Adrenal gland (tissue), 12 donors: Measurements from ENCODE around the gene WNT3A. TPM values are rescaled to one million over a fixed set of nuclear protein-coding genes. Genes with fewer than 3 reads are reported as not detected.

Experiments used
- DNase-seq, 7 donors: peaks; one replicate each; pipeline ENCODE4 v3.0.0-alpha.2; 2019 to 2020
- H3K27ac ChIP-seq, 5 donors: fragments of 200-600 bp; sonication (generic) in 4 of 5; 1 replicate in 3 of 5; 2 replicates in 2 of 5; pipeline versions ENCODE4 v1.5.1 to v1.8.0; 2016 to 2020; ENCODE audit warnings: mild to moderate bottlenecking in 1 of 5
- H3K27me3 ChIP-seq: fragments of 200-600 bp; 2 replicates; pipeline ENCODE4 v1.8.0; 2021
- H3K36me3 ChIP-seq, 2 donors: fragments of 200-600 bp; replicated peaks in 1 of 2; 1 replicate in 1 of 2; 2 replicates in 1 of 2; pipeline versions ENCODE4 v1.5.1 to v1.8.0; 2018 to 2022
- H3K4me1 ChIP-seq, 2 donors: fragments of 200-600 bp; replicated peaks in 1 of 2; 1 replicate in 1 of 2; 2 replicates in 1 of 2; pipeline versions ENCODE4 v1.5.1 to v1.8.0; 2018 to 2021
- H3K4me3 ChIP-seq, 4 donors: fragments of 200-600 bp; sonication (generic) in 3 of 4; one replicate each; pipeline ENCODE4 v1.5.1; 2016 to 2018
- H3K9me3 ChIP-seq, 3 donors: fragments of 200-600 bp; sonication (generic) in 1 of 3; replicated peaks in 1 of 3; 1 replicate in 2 of 3; 2 replicates in 1 of 3; pipeline versions ENCODE4 v1.5.1 to v1.8.0; 2016 to 2021
- CTCF ChIP-seq, 6 experiments: fragments of 450-650 bp in 4 of 6; fragments of 200-600 bp in 2 of 6; sonication (generic) in 1 of 6; IDR thresholded peaks; 1 replicate in 5 of 6; 2 replicates in 1 of 6; pipeline versions ENCODE4 v1.5.1 to v1.8.0; 2016 to 2021; ENCODE audit warnings: antibody characterized with exemption in 6 of 6, mild to moderate bottlenecking in 2 of 6, moderate library complexity in 1 of 6
- POLR2A ChIP-seq, 2 donors: fragments of 450-650 bp; IDR thresholded peaks; one replicate each; pipeline ENCODE4 v1.6.1; 2017; ENCODE audit warnings: antibody characterized with exemption in 2 of 2, mild to moderate bottlenecking in 2 of 2, moderate library complexity in 1 of 2
- WGBS, 4 donors: extraction: QIAGEN DNeasy Blood & Tissue Kit in 2 of 4; methylation state at CpG; one replicate each; pipeline versions ENCODE4 v1.1.5 to v1.1.7; 2013 to 2017; 5-methylcytosine and 5-hydroxymethylcytosine counted together
- intact Hi-C, 2 donors: fragments of 100-400 bp; cut with DNase I; formaldehyde crosslinking; loops; one replicate each; pipeline versions ENCODE4 v1.14.1 to v1.15.0; 2022 to 2023
- polyA plus RNA-seq, 3 donors: library from polyadenylated mRNA; stranded (reverse); fragments of 200-250 nt in 2 of 3; fragments of 350-450 nt in 1 of 3; fragmentation: Illumina TruSeq in 1 of 3; extraction: RNeasy Lipid Tissue Mini Kit (QIAGEN cat#74804) in 1 of 3; gene quantifications; one replicate each; pipeline ENCODE4 v1.2.3, GENCODE V29; 2013 to 2014
- total RNA-seq, 9 donors: library from RNA; depleted of rRNA in 4 of 9; stranded (reverse); fragments of >200 nt in 4 of 9; fragments of 120-200 nt in 1 of 9; fragmentation: NEBNext Ultra II Directional in 1 of 9; extraction: Animal tissue kit (Norgen Biotek cat#: 25700) in 1 of 9; gene quantifications; one replicate each; pipeline versions ENCODE4 v1.1.0 to v1.2.4, GENCODE V29; 2013 to 2023
- donor health status: healthy with polysubstance abuse.
- donor health status: Bipolar disorder and iron deficiency.
- donor health status: DM: yes; HTN: yes; CAD: no.
- donor health status: DM: no; HTN: no; CAD: no.
- donor health status: DM: no; HTN: no; CAD: no.
- donor health status: DM: yes; HTN: yes; CAD: no.

Gene WNT3A
- total and polyA plus RNA-seq, 12 donors = not detected

DNA sequence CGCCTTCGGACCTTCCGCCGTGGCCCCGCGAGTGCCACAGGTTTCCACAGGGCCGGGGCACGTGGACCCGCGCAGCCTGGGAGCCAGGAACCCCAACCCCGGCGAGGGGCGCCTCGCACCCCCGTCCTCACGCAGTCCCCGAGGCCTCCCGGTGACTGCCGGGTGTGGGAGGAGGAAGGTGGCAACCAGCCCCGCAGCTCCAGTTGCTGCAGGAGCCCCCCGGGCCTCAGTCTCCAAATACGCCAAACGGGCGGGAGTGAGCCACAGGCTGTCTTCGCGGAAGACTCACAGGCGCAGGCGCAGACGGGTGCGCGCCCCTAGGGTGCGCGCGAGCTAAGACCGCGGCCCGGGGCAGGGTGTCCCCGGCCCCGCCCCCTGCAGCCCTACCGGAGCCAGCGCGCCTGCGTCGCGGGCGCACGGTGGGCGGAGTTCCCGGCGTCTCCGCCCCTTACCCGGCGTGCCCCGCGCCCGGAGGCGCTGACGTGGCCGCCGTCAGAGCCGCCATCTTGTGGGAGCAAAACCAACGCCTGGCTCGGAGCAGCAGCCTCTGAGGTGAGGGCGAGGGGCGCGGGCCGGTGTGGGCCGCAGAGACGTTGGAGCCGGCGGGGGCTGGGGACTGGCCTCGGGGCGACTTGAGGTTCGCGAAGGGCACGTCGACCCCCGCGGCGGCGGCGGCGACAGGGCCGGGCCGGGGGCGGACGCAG is 75.6 kb downstream of the WNT3A start, which contains the start of gene ARF1:
Gene ARF1, plus strand, starts transcription at position 495 of the 704 bp plus-strand sequence. CDS start 14,407 bp downstream, outside the sequence.
- DNase-seq = peak; percentile 92 to 95 (median 92)
- TF ChIP-seq POLR2A (IDR thresholded peaks at IDR 0.05) (peak; percentile 85 to 88), CTCF (IDR thresholded peaks at IDR 0.05) (peak in 2 of 6 experiments; percentile 21 to 39)
- WGBS, 4 donors = 0 to 8% (median 0%) methylated on average over 8 to 87 of the region's 87 CpGs
- Histone ChIP-seq H3K27me3 (no peaks in the 10 kb centered on the region), H3K4me3 (peak within 1 kb of the TSS; percentile 95 to 100 (median 98)), H3K36me3 (no peaks in the 10 kb centered on the region), H3K4me1 (peaks cover 38 to 44% of the 10 kb centered on the region in 2 donors), H3K9me3 (no peaks in the 10 kb centered on the region), H3K27ac (peak within 1 kb of the TSS; percentile 94 to 100 (median 100))
- intact Hi-C loops = loop anchor here in 1 of 2 donors (10.0 kb wide), 1 partner anchor 348 kb away; the partner anchor contains the start of genes JMJD4 and SNAP47

- Histone ChIP-seq H3K27me3 (no peaks in the 10 kb centered on the region), H3K9me3 (no peaks in the 10 kb centered on the region), H3K36me3 (no peaks in the 10 kb centered on the region), H3K27ac (peak overlapping the region; percentile 94 to 100 (median 100)), H3K4me1 (peaks cover 46 to 53% of the 10 kb centered on the region in 2 donors), H3K4me3 (peak overlapping the region; percentile 95 to 100 (median 98))
- TF ChIP-seq POLR2A (IDR thresholded peaks at IDR 0.05) (peak in 1 of 2 donors; percentile 16), CTCF (IDR thresholded peaks at IDR 0.05) (no peak)
- peak; percentile 53 to 78 (median 68) for DNase-seq
- intact Hi-C loops = loop anchor here in 1 of 2 donors (10.0 kb wide), 1 partner anchor 348 kb away; the partner anchor contains the start of genes JMJD4 and SNAP47
- 0 to 2% (median 1%) methylated on average over 23 to 79 of the region's 79 CpGs for WGBS, 4 donors
Observed at GRCh38 chr1:228082918-228083870, 76.4 kb downstream of the WNT3A start.

GRCh38 chr1:228083871-228084278 is 77.1 kb downstream of the WNT3A start:
- intact Hi-C loops = loop anchor here in 1 of 2 donors (10.0 kb wide), 1 partner anchor 349 kb away; the partner anchor contains the start of genes JMJD4 and SNAP47

More at GRCh38 chr1:228083871-228084278, 77.1 kb downstream of the WNT3A start:
- Histone ChIP-seq H3K4me3 (peak overlapping the region; percentile 95 to 100 (median 98)), H3K9me3 (no peaks in the 10 kb centered on the region), H3K27ac (peak overlapping the region; percentile 94 to 100 (median 100)), H3K36me3 (peaks cover 0 to 5% of the 10 kb centered on the region in 2 donors), H3K27me3 (no peaks in the 10 kb centered on the region), H3K4me1 (peaks cover 53 to 60% of the 10 kb centered on the region in 2 donors)
- WGBS, 4 donors = 0 to 1% (median 1%) methylated on average over 11 to 17 of the region's 17 CpGs
- no peak for TF ChIP-seq CTCF (IDR thresholded peaks at IDR 0.05)
- TF ChIP-seq POLR2A (IDR thresholded peaks at IDR 0.05) = peak in 1 of 2 donors; percentile 10
- DNase-seq = peak in 4 of 7 donors; percentile 48 to 60 (median 59)
